A673 (cell line): ENCODE data around the gene ATP5PD.

Experiments used
- CTCF ChIP-seq: fragments of 300-800, 200-600 bp; sonication (generic); conservative IDR thresholded peaks from 2 replicates; pipeline ENCODE4 v1.5.1; 2017; ENCODE audit warnings: low read depth, mild to moderate bottlenecking, antibody characterized with exemption, low read length, moderate library complexity, mixed read lengths
- EZH2 ChIP-seq: fragments of 200-600 bp; sonication (generic); IDR thresholded peaks from 2 replicates; pipeline ENCODE4 v1.6.1; 2017; ENCODE audit warnings: borderline replicate concordance, low read depth, mild to moderate bottlenecking, mixed read lengths, antibody characterized with exemption, low read length; ENCODE audit not compliant: poor library complexity, severe bottlenecking

GRCh38 chr17:75091855-75092327, 45.1 kb upstream of the ATP5PD start:
- no peak for TF ChIP-seq CTCF
- no peak for TF ChIP-seq EZH2
